Pancreas (tissue), 10 donors: ENCODE data around the gene GOT1. TPM values are rescaled to one million over a fixed set of nuclear protein-coding genes. Genes with fewer than 3 reads are reported as not detected.

Experiments used
- ATAC-seq, 4 donors: fragments of 200-7000 bp; cut with Tn5 transposase; one replicate each; pipeline versions ENCODE4 v1.8.0 to v1.9.1; 2020; ENCODE audit warnings: mild to moderate bottlenecking in 4 of 4, moderate library complexity in 4 of 4
- DNase-seq, 6 donors: peaks; one replicate each; pipeline ENCODE4 v3.0.0-alpha.2; 2020
- FAIRE-seq: peaks from 2 replicates; lab custom pipeline; 2012; peaks lifted over from hg19 to GRCh38; lab: Jason Lieb, UNC
- H3K27ac ChIP-seq, 4 donors: fragments of 200-600 bp; sonication (generic); 1 replicate in 3 of 4; 2 replicates in 1 of 4; pipeline versions ENCODE4 v1.5.0 to v1.8.0; 2020
- H3K27me3 ChIP-seq, 4 donors: fragments of 200-600 bp; one replicate each; pipeline ENCODE4 v1.8.0; 2021
- H3K36me3 ChIP-seq, 3 donors: fragments of 200-600 bp; sonication (generic) in 1 of 3; one replicate each; pipeline versions ENCODE4 v1.5.0 to v1.8.0; 2020 to 2021
- H3K4me1 ChIP-seq, 3 donors: fragments of 200-600 bp; one replicate each; pipeline ENCODE4 v1.8.0; 2021
- H3K4me3 ChIP-seq, 4 donors: fragments of 200-600 bp; sonication (generic) in 2 of 4; one replicate each; pipeline versions ENCODE4 v1.5.0 to v1.8.0; 2020 to 2021
- H3K9me3 ChIP-seq, 4 donors: fragments of 200-600 bp; one replicate each; pipeline ENCODE4 v1.8.0; 2021
- CTCF ChIP-seq, 4 donors: fragments of 200-600 bp; sonication (generic) in 3 of 4; IDR thresholded peaks; one replicate each; pipeline versions ENCODE4 v1.5.0 to v1.8.0; 2021; ENCODE audit warnings: antibody characterized with exemption in 4 of 4
- WGBS, 2 donors: extraction: QIAGEN DNeasy Blood & Tissue Kit; methylation state at CpG; one replicate each; pipeline ENCODE4 v1.1.7; 2013; 5-methylcytosine and 5-hydroxymethylcytosine counted together
- intact Hi-C, 3 donors: fragments of 100-400 bp; cut with DNase I; formaldehyde crosslinking; loops; one replicate each; pipeline versions ENCODE4 v1.11.1 to v1.14.2; 2022
- polyA plus RNA-seq, 2 donors: library from polyadenylated mRNA; stranded (reverse); fragments of 200-250 nt; gene quantifications; one replicate each; pipeline ENCODE4 v1.2.3, GENCODE V29; 2013
- total RNA-seq, 6 donors: library from RNA; stranded (reverse); fragmentation: NEBNext Ultra II Directional in 4 of 6; extraction: Animal tissue kit (Norgen Biotek cat#: 25700) in 4 of 6; gene quantifications; one replicate each; pipeline versions ENCODE4 v1.2.1 to v1.2.4, GENCODE V29; 2021 to 2023
- donor health status: healthy with polysubstance abuse.
- donor health status: DM: no; HTN: no; CAD: no; lungs with moderate emphysema.
- donor health status: DM: no; HTN: no; CAD: no.
- donor health status: control.
- donor health status: control.
- donor health status: Bipolar disorder and iron deficiency.
- donor health status: DM: yes; HTN: yes; CAD: no.
- donor health status: DM: no; HTN: no; CAD: no.
- donor health status: DM: no; HTN: no; CAD: no.
- donor health status: DM: yes; HTN: yes; CAD: no.

The GOT1 gene
- total and polyA plus RNA-seq, 8 donors, result 8.0 to 34.0 (median 14.1) TPM

DNA sequence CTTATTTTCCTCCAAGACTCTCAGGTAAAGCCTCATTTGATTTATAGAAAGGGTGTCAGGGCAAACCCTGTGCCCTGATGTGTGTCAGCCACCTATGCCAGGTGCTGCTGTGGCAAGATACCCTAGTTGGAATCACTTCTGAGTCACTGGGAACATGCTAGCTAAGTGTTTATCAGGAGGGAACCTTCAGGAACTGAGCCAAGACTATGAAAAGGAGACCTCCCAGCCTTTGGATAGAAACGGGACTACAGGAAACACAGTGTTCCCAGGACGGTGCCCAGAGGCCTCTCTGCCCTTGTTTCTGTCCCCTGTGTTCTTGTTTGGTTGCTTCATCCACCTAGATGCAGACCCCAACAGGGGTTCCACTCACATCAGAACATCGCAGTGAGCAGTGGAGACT, 72.7 kb downstream of the GOT1 start:
- no peaks in the 10 kb centered on the region for H3K9me3 ChIP-seq
- no peak for FAIRE-seq
- no peak for ATAC-seq
- 41 to 55% methylated on average over 3 of the region's 3 CpGs for WGBS, 2 donors
- no peak overlapping the region for H3K4me3 ChIP-seq
- intact Hi-C loops, result no loop called here
- no peak for TF ChIP-seq CTCF (IDR thresholded peaks at IDR 0.05)
- H3K36me3 ChIP-seq, result no peaks in the 10 kb centered on the region
- H3K4me1 ChIP-seq, result no peaks in the 10 kb centered on the region
- H3K27me3 ChIP-seq, result no peaks in the 10 kb centered on the region
- DNase-seq, result no peak
- H3K27ac ChIP-seq, result no peak overlapping the region

GRCh38 chr10:99353182-99353581, 77.2 kb downstream of the GOT1 start:
- TF ChIP-seq CTCF (IDR thresholded peaks at IDR 0.05), result no peak
- no peak for ATAC-seq
- H3K36me3 ChIP-seq, result no peaks in the 10 kb centered on the region
- intact Hi-C loops, result no loop called here
- 54 to 62% methylated on average over 1 of the region's 1 CpG for WGBS, 2 donors
- no peaks in the 10 kb centered on the region for H3K27me3 ChIP-seq
- no peak for DNase-seq
- no peaks in the 10 kb centered on the region for H3K4me1 ChIP-seq
- H3K4me3 ChIP-seq, result no peak overlapping the region
- no peak for FAIRE-seq
- no peaks in the 10 kb centered on the region for H3K9me3 ChIP-seq
- H3K27ac ChIP-seq, result no peak overlapping the region

DNA sequence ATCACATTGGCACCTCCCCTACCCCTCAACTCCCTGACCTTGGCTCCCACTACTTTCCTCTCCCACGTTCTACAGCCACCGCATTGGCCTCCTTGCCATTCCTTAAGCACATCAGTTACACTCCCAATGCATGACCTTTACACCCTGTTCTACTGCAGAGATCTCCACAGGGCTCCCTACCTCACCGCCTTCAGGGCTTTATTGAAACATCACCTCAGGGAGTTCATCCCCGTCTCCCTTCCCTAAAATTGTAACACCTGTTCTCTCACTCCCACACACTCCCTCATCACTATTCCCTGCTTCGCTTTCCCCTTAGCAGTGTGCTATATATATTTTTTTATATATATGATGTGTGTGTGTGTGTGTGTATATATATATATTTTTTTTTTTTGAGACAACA, 82.8 kb downstream of the GOT1 start:
- Histone ChIP-seq H3K4me1 (no peaks in the 10 kb centered on the region), H3K27ac (no peak overlapping the region), H3K36me3 (no peaks in the 10 kb centered on the region), H3K9me3 (no peaks in the 10 kb centered on the region), H3K27me3 (no peaks in the 10 kb centered on the region), H3K4me3 (no peak overlapping the region)
- DNase-seq, result no peak
- no peak for ATAC-seq
- TF ChIP-seq CTCF (IDR thresholded peaks at IDR 0.05), result no peak
- FAIRE-seq, result no peak
- 80 to 98% methylated on average over 5 of the region's 5 CpGs for WGBS, 2 donors
- intact Hi-C loops, result no loop called here

Other genes with a start within 250 kb of the GOT1 start
- under 1 TPM in 1 of 6 donors, not detected in 5; 0.05 TPM for gene HPSE2, start 194.8 kb downstream of the GOT1 start, total RNA-seq
- 1 to 10 TPM in 1 of 2 donors, under 1 TPM in 1; 0.04 to 1.1 TPM for gene HPSE2, start 194.8 kb downstream of the GOT1 start, polyA plus RNA-seq
- gene CNNM1, start 101.3 kb downstream of the GOT1 start, total RNA-seq, result 1 to 10 TPM; 1.1 to 1.6 (median 1.3) TPM
- 1 to 10 TPM in 1 of 2 donors, under 1 TPM in 1; 0.53 to 1.6 TPM for gene CNNM1, start 101.3 kb downstream of the GOT1 start, polyA plus RNA-seq
- 1 to 10 TPM in 3 of 6 donors, under 1 TPM in 3; 0.28 to 2.3 (median 1.2) TPM for gene NKX2-3, start 102.3 kb upstream of the GOT1 start, total RNA-seq
- 1 to 10 TPM; 1.0 to 6.2 TPM for gene NKX2-3, start 102.3 kb upstream of the GOT1 start, polyA plus RNA-seq
- gene SLC25A28, start 189.8 kb upstream of the GOT1 start, total RNA-seq, result 10 to 100 TPM; 18.8 to 29.1 (median 23.8) TPM
- 100 to 1,000 TPM in 1 of 2 donors, 10 to 100 TPM in 1; 88.7 to 128 TPM for gene SLC25A28, start 189.8 kb upstream of the GOT1 start, polyA plus RNA-seq
- gene ENTPD7, start 228.9 kb upstream of the GOT1 start, total RNA-seq, result 10 to 100 TPM in 4 of 6 donors, 1 to 10 TPM in 2; 8.4 to 19.8 (median 14.4) TPM
- gene ENTPD7, start 228.9 kb upstream of the GOT1 start, polyA plus RNA-seq, result 1 to 10 TPM; 1.8 to 1.9 TPM